Kidney glomerular epithelial cell (primary cell): ENCODE measurements around the gene MYH14.
A peak's percentile ranks its signal among the peaks of the same experiment; 100 is the strongest.

Experiments used
- DNase-seq: peaks from one replicate; lab custom pipeline; 2025; lab: John Stamatoyannopoulos, UW

Gene MYH14

DNA sequence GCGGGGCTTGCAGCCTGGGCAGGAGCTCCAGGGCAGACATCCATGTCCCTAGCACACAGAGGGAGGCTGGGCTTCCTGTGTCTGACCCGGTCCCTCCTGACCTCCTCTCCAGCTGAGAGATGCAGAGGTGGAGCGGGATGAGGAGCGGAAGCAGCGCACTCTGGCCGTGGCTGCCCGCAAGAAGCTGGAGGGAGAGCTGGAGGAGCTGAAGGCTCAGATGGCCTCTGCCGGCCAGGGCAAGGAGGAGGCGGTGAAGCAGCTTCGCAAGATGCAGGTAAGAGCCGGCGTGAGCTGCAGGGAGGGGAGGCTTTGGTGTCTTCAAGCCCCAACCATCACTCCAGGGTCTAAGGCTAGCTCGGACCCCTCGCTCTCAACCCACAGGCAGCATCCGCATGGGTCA, 87.4 kb downstream of the MYH14 start:
- DNase-seq, result no peak

DNA sequence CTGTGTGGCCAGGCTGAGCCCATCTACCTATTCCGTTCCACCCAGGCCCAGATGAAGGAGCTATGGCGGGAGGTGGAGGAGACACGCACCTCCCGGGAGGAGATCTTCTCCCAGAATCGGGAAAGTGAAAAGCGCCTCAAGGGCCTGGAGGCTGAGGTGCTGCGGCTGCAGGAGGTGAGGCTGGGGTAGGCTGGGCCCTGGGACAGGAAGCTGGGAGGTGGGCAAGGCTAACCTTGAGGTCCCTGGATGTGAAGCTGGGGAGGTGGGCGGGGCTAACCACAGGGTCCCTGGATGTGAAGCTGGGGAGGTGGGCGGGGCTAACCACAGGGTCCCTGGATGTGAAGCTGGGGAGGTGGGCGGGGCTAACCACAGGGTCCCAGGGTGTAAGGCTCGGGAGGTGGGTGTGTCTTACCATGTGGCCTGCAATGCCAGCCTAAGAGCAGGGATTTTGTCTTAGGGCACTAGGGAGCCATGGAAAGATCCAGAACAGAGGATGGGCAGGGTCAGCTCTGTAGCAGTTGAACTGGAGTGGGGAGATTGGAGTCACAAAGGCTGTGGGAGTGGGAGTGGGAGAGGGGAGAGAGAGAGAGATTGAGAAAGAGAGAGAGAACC, 88.9 kb downstream of the MYH14 start:
- DNase-seq, result no peak

DNA sequence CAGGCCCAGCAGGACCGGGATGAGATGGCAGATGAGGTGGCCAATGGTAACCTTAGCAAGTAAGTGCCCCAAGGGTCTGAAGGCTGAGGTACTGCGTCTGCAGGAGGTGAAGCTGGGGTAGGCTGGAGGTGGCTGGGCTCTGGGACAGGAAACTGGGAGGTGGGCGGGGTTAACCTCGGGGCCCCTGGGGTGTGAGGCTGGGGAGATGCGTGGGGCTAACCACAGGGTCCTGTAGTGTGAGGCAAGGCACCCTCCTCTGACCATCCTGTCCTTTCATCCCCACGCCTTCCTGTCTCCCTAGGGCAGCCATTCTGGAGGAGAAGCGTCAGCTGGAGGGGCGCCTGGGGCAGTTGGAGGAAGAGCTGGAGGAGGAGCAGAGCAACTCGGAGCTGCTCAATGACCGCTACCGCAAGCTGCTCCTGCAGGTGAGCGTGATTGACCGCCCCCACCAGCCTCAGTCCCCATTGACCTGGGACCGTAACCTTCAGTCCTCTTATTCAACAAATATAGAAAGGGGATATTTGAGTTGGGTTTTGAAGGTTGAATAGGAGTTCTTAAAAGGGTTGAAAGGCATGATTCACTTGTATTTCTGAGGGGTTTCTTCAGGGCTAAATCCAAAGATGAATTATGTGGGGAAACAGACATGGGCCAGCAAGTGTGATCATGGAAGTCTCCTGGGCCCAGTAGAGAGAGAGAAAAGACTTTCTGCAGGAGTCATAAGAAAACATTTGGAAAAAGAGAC, 90.0 kb downstream of the MYH14 start:
- no peak for DNase-seq

DNA sequence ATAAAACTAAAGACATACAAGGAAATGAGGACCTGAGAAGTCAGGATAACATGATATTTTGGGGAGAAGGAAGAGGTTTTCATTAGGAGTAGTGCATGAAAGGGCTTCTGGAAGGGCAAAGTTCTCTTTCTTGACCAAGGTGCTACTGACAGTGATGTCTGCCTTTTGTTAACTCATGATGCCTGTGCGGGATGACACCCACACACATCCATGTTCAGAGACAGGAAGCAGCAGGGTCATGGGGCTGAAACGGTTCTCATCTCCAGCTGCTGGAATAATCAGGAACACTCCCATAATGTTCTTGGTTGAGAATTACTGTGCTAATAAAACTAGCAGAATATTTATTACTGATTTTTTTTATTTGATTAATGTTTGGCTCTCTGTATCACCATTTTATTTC, 96.6 kb downstream of the MYH14 start:
- DNase-seq, result no peak

DNA sequence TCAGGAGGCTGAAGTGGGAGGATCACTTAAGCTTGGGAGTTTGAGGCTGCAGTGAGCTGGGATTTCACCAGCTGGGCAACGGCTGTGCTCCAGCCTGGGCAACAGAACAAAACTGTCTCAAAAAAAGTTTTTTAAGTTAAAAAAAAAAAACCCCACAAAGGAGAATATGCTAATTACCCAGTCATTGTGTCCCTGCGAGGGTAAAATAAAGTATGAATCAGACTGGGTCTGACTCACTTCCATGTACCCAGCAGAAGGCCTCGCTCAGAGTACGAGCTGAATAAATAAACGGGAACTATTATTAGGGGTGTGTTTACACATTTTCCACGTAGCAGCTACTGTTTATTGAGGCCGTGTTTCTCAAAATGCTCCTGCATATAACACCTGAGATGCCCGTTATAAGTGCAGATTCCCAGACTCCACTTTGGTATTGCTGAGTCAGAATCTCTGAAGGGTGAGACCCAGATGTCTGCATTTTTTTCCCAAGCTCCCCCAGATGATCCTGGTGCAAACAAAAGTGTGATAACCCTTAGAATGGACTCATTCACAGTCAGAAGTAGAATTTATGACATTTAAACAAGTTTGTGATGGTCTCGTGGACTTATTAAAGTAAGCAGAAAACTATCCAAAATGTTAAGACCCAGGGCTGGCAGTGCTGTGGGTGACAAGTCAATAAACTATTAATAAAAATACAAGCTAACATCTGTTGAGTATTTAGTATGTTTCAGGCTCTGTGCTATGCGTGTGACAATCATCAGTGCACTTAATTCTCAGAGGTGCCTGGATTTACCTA, 97.6 kb downstream of the MYH14 start:
- peak; percentile 30 for DNase-seq

DNA sequence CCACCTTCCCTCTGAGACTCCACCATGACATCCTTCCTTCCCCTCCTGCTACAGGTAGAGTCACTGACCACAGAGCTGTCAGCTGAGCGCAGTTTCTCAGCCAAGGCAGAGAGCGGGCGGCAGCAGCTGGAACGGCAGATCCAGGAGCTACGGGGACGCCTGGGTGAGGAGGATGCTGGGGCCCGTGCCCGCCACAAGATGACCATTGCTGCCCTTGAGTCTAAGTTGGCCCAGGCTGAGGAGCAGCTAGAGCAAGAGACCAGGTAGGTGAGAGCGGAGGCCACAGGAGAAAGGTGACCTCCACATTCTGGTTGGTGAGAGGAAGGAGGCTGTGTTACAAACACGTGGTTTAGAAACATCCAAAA, 98.2 kb downstream of the MYH14 start:
- DNase-seq, result no peak

DNA sequence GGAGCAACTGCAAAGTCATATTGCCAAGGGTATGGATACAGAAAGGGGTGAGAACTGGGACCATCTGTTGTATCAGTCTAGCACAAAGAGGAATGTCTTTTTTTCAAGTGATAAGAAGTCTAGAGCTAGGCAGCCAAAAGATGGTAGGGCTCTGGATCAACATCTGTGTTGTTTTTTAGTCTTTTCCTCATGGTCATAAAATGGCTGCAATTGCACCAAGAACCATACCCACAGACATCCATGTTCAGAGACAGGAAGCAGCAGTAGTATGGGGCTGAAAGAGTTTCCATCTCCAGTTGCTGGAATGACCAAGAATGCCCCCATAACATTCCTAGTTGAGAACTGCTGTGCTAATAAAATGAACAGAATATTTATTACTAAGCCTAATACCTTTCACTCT, 100.1 kb downstream of the MYH14 start:
- DNase-seq, result no peak

DNA sequence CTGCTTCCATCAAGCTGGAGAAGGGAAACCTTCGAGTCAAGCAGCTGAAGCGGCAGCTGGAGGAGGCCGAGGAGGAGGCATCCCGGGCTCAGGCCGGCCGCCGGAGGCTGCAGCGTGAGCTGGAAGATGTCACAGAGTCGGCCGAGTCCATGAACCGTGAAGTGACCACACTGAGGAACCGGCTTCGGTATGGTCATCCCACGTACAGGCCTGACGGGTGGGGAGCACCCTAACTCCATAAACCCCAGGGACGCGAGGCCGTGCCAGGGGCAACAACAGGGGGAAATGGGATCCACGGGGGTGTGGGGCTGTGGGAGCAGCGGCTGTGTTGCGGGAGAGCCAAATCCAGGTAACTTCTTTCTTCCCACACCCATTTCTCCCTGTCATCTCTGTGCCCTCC, 105.6 kb downstream of the MYH14 start:
- DNase-seq, result no peak

DNA sequence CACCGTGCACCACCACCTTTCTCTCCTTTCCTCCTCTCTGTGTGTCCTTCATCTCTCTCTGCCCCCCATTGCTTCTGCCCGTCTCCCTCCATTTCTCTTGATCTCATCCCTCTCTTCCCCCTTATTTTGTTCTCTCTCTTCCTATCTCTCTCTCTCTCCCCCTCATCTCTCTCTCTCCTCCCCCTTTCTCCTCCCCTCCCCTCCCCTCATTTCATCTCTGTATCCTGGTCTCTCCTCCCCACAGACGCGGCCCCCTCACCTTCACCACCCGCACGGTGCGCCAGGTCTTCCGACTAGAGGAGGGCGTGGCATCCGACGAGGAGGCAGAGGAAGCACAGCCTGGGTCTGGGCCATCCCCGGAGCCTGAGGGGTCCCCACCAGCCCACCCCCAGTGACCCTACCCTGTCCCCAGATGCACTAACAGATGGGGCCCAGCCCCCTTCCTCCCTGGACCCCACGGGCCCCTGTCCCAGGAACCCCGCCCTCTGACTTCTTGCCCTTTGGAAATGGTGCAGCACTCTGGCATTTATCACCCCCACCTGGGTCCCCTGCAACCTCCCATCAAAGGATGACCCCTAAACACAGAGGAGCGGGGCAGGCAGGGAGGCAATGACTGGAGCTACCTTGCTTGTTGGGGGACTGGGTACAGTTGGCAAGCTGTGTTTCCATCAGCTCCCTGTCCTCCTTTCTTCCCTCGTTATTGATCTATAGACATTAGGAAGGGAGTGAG, 106.1 kb downstream of the MYH14 start:
- no peak for DNase-seq

DNA sequence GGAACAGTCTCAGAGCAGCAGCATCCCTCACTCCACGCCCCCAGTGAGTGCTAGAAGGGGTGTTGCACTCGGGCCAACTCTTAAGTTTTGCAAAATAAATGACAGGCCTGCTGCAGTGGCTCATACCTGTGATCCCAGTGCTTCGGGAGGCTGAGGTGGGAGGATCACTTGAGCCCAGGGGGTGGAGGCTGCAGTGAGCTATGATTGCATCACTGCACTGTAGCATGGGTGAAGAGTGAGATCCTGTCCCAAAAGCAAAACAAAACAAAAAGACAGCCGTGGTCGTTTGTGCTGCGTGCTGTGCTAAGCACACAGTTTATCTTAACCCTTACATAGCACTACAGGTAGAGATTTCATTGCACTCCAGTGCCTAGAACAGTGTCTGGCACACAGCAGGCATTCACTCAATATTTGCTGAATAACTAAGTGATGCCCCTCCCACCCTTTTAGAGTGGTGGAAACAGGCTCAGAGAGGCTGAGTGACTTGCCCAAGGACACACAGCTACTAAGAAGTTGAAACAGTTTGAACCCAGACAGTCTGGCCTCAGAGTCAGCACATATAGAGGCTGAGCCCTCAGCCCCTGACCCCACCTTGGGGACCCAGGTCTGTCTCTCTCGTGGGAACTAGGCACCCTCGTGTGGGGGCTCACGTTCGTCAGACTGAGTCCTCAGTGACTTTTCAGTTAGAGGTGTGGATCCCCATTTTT, 107.5 kb downstream of the MYH14 start:
- DNase-seq, result no peak

DNA sequence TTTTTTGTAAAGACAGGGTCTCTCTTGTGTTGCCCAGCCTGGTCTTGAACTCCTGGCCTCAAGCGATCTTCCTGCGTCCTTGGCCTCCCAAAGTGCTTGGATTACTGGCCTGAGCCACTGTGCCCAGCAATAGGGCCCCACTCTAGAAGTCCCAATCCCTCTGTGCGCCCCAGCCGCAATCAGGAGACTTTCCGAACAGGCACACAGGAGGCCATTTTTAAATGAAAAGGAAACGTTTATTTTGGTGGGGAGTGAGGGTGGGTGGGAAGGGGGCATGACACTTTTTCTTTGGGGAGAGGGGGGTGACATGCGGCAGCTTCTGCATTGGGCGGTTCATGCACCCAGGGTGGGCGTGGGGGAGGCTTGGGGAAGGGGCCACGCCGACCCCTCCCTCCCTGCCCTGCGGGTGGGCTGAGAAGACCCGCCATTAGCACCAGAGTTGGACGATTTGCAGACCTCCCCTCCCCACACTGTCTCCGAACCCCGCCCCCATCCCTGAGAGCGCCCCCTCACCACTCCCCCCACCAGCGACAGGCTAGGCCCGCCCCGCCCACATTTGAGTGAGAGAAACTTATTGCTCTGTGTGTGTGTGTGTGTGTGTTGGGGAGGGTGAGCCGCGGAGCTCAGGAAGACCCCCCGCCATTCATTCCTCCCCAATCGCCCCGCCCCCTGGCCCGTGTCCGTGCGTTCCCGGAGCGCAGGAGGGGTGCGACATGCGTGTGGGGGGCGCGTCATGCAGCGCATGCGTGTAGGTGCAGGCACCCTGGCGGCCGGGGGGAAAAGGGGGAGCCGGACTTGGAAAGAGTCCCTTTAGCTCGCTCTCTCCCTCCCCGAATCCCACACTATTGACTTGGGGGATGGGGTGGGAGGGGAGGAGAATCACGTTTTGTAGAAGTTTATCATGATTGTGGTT, 108.6 kb downstream of the MYH14 start:
- no peak for DNase-seq

DNA sequence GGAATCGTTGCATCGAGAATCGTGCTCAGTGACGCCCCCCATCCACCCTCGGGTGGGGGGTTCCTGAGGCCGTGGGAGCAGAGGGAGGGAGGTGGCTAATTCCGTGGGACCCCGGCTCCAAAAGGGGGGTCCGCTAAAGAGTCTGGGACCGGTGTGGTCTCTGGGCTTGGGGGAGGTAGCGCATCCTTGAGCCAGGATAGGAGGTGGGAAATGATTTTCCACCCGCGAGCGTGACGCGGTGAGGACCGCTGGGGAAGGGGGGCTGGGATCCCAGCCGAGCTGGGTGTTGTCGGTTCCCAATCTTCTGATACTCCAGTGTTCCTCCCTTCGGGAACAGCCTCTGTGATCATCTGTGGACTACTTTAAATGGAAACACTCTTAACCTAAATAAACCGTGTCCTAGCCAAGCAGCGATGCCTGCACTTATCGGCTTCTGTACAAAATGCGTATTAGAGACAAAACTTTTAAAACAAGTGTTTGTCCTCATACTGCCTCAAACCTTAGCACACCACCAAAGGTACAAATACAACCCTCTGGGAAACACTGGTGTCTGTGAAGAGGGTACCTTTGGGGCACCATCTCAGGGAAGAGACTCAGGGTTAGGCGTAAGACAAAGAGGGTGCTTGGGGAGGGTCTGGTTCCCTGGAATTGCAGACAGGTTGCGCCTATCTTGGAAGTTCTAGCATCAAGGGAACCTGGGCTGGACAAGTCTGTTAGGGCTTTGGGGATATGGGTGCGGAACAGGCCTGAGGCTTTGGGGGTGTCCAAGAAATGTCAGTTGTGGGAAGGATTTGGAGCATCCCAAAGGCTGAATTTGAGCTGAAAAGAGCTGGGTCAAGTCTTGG, 109.8 kb downstream of the MYH14 start:
- no peak for DNase-seq

DNA sequence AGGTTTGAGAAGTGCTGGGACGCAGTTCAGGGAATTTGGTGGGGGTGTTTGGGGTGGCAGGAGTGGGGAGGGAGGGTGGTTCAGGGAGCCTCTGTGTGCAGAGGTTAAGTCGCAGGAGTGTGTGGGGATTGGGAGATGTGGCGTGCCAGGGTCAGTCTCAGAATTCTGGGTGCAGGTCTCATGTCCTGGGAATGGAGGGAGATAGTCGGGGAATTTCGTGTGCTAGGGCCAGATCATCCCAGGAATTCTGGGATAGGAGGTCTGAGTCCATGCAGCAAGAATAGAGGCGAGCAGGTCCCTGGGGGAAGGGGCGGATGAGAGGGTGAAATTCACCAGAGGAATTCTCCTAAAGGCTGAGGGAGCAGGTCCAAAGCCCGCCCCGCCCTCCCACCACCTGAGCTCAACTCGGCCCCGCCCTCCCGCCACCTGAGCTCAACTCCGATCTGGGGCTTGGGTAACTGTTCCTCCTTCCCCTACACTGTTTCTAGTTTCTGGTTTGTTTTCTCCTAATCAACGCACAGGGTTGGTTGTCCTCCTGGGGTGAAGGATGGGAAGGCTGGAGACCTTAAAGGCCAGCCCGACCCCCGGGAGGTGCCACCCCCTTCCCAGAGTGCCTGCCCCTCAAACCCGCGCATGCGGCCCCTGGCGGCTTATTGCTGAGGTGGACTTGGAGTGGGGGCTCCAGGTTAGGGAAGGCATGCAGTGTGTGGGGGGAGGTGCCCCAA, 110.6 kb downstream of the MYH14 start:
- DNase-seq, result no peak

DNA sequence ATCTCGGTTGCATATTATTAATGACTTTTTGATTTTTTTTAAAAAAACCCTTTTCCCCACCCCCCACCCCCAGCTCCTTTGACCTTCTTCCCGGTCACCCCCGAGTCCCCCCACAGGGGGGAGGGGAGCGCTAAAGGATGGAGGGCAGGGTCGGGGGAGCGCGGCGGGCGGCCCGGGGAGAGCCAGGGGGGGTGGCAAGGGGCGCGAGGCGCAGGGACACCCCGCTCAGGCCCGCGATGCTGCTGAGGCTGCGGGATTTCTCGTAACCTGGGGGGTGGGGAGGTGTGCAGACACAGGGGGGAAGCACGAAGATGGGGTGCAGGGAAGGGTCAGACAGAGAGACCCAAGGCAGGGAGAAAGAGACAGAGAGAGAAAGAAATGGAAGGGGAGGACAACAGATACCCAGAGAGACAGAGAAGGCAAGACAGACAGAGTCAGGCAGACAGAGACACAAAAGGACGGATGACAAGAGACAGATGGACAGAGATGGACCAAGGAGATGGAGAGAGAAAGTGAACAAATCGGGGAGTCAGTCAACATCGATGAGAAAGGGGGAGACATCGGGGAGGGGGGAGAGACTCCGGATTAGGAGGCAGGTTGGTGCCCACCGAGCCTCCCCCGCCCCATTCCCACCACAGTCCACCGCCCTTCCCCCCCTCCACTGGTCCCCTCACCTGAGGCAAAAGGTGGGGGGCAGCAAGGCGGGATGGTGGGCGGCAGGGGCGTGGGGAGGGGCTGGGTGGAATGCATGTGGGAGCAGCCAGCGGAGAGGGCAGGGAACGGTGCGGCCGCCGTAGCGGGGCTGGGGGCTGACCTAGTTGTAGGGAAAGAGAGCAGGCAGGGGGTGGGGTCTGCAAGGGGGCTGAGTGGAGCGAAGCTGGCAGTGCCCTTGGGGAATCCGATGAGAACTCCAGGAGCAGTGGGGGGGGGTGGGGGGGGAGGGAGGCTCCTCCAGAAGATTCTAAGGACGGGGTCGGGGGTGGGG, 111.6 kb downstream of the MYH14 start:
- no peak for DNase-seq

DNA sequence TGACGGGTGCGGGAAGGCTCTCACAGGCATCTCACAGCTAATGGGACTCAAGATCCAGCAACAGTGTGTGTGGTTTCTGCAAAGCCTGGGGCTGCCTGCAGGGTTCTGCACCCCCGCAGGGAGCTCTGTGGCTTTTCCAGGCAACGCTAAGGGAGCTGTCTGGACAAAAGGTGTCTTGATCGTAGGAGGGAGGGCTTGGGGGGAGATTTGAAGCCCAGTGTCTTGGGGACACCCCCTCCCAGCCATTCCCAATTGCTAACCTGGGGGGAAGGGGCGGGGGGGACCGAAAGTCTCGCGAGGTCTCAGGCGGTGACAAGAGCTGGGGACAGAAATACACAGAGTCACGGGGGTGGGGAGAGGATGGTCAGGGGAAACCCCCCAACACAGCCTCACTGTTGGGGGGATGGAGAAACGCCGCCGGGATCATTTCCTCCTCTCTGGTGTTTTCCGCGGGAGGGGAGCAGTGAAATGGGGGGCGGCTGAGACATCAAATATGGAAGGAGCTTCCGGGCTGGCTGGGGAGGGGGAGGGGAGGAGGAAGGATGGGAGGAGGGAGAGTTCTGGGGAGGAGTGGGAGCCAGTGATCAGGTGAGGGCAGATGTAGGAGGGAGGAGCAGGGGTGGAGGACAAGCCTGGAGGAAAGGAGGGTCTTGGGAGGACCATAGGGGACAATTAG, 112.5 kb downstream of the MYH14 start:
- no peak for DNase-seq

DNA sequence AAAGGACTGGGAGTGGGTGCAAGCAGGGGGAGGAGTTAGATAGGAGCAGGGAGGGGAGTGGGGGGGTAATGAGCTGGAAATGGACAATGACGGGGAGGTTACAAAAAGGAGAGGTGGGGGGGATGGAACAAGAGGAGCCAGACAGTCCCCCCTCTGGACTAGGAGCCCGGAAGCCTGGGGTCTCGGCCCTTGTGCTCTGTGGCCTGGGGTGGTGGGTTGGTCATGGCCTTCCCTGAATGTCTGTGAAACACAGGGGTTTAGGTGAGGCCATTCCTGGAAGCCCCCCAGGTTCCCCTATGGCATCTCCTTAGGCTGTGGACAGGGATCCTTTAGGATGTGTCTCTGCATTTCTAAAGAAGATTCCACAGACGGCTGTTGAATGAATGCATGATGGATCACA, 113.7 kb downstream of the MYH14 start:
- no peak for DNase-seq

DNA sequence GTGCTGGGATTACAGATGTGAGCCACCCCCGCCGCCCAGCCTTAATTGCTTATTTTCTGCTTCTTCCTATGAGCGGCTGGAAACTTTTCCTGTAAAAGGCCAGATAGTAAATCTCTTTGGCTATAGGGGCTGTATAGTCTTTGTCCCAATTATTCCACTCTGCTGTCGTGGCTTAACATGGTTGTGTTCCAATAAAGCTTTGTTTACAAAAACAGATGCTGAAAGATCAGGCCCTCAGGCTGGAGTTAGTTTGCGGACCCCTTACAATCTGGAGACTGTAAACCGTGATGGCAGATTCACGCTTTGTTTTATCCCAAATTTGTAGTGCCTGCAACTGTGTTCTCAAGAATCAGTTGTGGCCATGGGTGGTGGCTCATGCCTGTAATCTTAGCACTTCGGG, 115.0 kb downstream of the MYH14 start:
- DNase-seq, result no peak
